Activated CD8-positive, alpha-beta T cell treated with anti-CD3 and anti-CD28 coated beads, Interleukin-2, amount 10 ng/mL, durations not matched to agents 7 days and 5 days (primary cell): ENCODE measurements around the gene PERP. TPM values are rescaled to one million over a fixed set of nuclear protein-coding genes. Genes with fewer than 3 reads are reported as not detected.
"Not testable (repeated sequence)": the region's sequence is repeated elsewhere in the genome, so short reads cannot be mapped to it uniquely, and the experiment has no call there.

Experiments
- ATAC-seq: fragments of 150-1000 bp; cut with Tn5 transposase; one replicate; pipeline ENCODE4 v1.10.0; 2021; ENCODE audit warnings: moderate library complexity
- CTCF ChIA-PET: fragments of 350-600 bp; sonication (Branson Sonifier 250); formaldehyde crosslinking; loops from one replicate; lab custom pipeline; 2021; ENCODE audit warnings: antibody characterized with exemption; lab: Charles Lee
- POLR2A ChIA-PET: fragments of 350-600 bp; sonication (Branson Sonifier 250); formaldehyde crosslinking; loops from one replicate; lab custom pipeline; 2021; ENCODE audit warnings: antibody characterized with exemption; lab: Charles Lee
- DNase-seq: peaks from one replicate; pipeline ENCODE4 v3.0.0-alpha.2; 2020
- H3K27ac Mint-ChIP-seq: one replicate; pipeline ENCODE4 v1.8.0; 2021; ENCODE audit warnings: mild to moderate bottlenecking, mixed read lengths
- H3K27me3 Mint-ChIP-seq: one replicate; pipeline ENCODE4 v1.8.0; 2021; ENCODE audit warnings: low read depth, mixed read lengths
- H3K36me3 Mint-ChIP-seq: one replicate; pipeline ENCODE4 v1.8.0; 2021; ENCODE audit warnings: low read depth, mixed read lengths
- H3K4me1 Mint-ChIP-seq: one replicate; pipeline ENCODE4 v1.8.0; 2021; ENCODE audit warnings: low read depth, mixed read lengths
- H3K4me3 Mint-ChIP-seq: one replicate; pipeline ENCODE4 v1.8.0; 2021; ENCODE audit warnings: mild to moderate bottlenecking, mixed read lengths
- H3K9me3 Mint-ChIP-seq: one replicate; pipeline ENCODE4 v1.8.0; 2022; ENCODE audit warnings: mixed read lengths; ENCODE audit not compliant: insufficient read depth
- total RNA-seq, 2 experiments: library from RNA; stranded (reverse); gene quantifications; one replicate each; pipeline ENCODE4 v1.2.3, GENCODE V29; 2021

PERP gene
- total RNA-seq, 2 experiments from 2014 or later, result 3.8 to 3.9 TPM

GRCh38 chr6:138086573-138087196 lies 20.5 kb downstream of the PERP start:
- CTCF ChIA-PET, result interaction anchor here (0.7 to 1.0 kb wide), 3 partner anchors 80 to 445 kb away, joined by 3 to 4 read pairs (median 4); no protein-coding TSS in a partner anchor
- ATAC-seq, result no peak
- peaks cover 37% of the 10 kb centered on the region for H3K27me3 Mint-ChIP-seq

GRCh38 chr6:138085839-138086222 lies 21.4 kb downstream of the PERP start:
- Mint-ChIP-seq H3K4me3 (no peak overlapping the region), H3K36me3 (no peaks in the 10 kb centered on the region), H3K4me1 (no peaks in the 10 kb centered on the region), H3K27ac (no peak overlapping the region), H3K9me3 (no peaks in the 10 kb centered on the region), H3K27me3 (peaks cover 39% of the 10 kb centered on the region)
- DNase-seq (no peak), ATAC-seq (no peak)
- ChIA-PET CTCF (no interaction called here), POLR2A (no interaction called here)

More at GRCh38 chr6:138086573-138087196, 20.5 kb downstream of the PERP start:
- no peaks in the 10 kb centered on the region for H3K4me1 Mint-ChIP-seq
- H3K4me3 Mint-ChIP-seq, result no peak overlapping the region
- H3K27ac Mint-ChIP-seq, result no peak overlapping the region
- POLR2A ChIA-PET, result interaction anchor here (0.7 kb wide), 1 partner anchor 807 kb away, joined by 3 read pairs; no protein-coding TSS in a partner anchor
- DNase-seq, result no peak
- H3K9me3 Mint-ChIP-seq, result no peaks in the 10 kb centered on the region
- no peaks in the 10 kb centered on the region for H3K36me3 Mint-ChIP-seq

GRCh38 chr6:138084904-138085838 lies 22.0 kb downstream of the PERP start:
- H3K27me3 Mint-ChIP-seq, result peaks cover 42% of the 10 kb centered on the region
- H3K27ac Mint-ChIP-seq, result no peak overlapping the region
- DNase-seq (no peak), ATAC-seq (no peak)
- no peaks in the 10 kb centered on the region for H3K36me3 Mint-ChIP-seq
- ChIA-PET POLR2A (no interaction called here), CTCF (interaction anchor here (1.1 kb wide), 1 partner anchor 31 kb away, joined by 7 read pairs; no protein-coding TSS in a partner anchor)
- no peaks in the 10 kb centered on the region for H3K9me3 Mint-ChIP-seq
- no peaks in the 10 kb centered on the region for H3K4me1 Mint-ChIP-seq
- H3K4me3 Mint-ChIP-seq, result no peak overlapping the region

- H3K36me3 Mint-ChIP-seq, result no peaks in the 10 kb centered on the region
- CTCF ChIA-PET, result interaction anchor here (1.7 kb wide), 1 partner anchor 75 kb away, joined by 4 read pairs; no protein-coding TSS in a partner anchor
- H3K9me3 Mint-ChIP-seq, result no peaks in the 10 kb centered on the region
- no peak overlapping the region for H3K4me3 Mint-ChIP-seq
- peaks cover 52% of the 10 kb centered on the region for H3K27me3 Mint-ChIP-seq
- no peaks in the 10 kb centered on the region for H3K4me1 Mint-ChIP-seq
- DNase-seq (no peak), ATAC-seq (no peak)
- no peak overlapping the region for H3K27ac Mint-ChIP-seq
- POLR2A ChIA-PET, result no interaction called here
These were observed 25.0 kb downstream of the PERP start for GRCh38 chr6:138082232-138082631.

- H3K9me3 Mint-ChIP-seq, H3K4me3 Mint-ChIP-seq, ATAC-seq, CTCF ChIA-PET, H3K36me3 Mint-ChIP-seq, H3K27ac Mint-ChIP-seq, H3K4me1 Mint-ChIP-seq, POLR2A ChIA-PET, DNase-seq: not testable (repeated sequence)
- H3K27me3 Mint-ChIP-seq, result peaks cover 49% of the 10 kb centered on the region
These were observed 27.7 kb downstream of the PERP start for GRCh38 chr6:138079556-138079955.

- Mint-ChIP-seq H3K27ac (no peak overlapping the region), H3K27me3 (peaks cover 40% of the 10 kb centered on the region), H3K9me3 (no peaks in the 10 kb centered on the region), H3K4me1 (no peaks in the 10 kb centered on the region), H3K36me3 (no peaks in the 10 kb centered on the region), H3K4me3 (no peak overlapping the region)
- DNase-seq, result no peak
- ChIA-PET POLR2A (no interaction called here), CTCF (no interaction called here)
- ATAC-seq, result no peak
These were observed 28.7 kb downstream of the PERP start for GRCh38 chr6:138078491-138078890.

GRCh38 chr6:138073264-138073663 lies 34.0 kb downstream of the PERP start:
- no peak for ATAC-seq
- no peaks in the 10 kb centered on the region for H3K9me3 Mint-ChIP-seq
- ChIA-PET POLR2A (no interaction called here), CTCF (interaction anchor here (0.6 to 1.4 kb wide), 4 partner anchors 10 to 330 kb away, joined by 3 to 5 read pairs (median 3); no protein-coding TSS in a partner anchor)
- no peak overlapping the region for H3K27ac Mint-ChIP-seq
- no peaks in the 10 kb centered on the region for H3K36me3 Mint-ChIP-seq
- peaks cover 17% of the 10 kb centered on the region for H3K27me3 Mint-ChIP-seq
- no peaks in the 10 kb centered on the region for H3K4me1 Mint-ChIP-seq
- H3K4me3 Mint-ChIP-seq, result no peak overlapping the region
- DNase-seq, result no peak

- Mint-ChIP-seq H3K36me3 (no peaks in the 10 kb centered on the region), H3K27ac (no peak overlapping the region), H3K4me3 (no peak overlapping the region), H3K27me3 (peaks cover 8% of the 10 kb centered on the region), H3K9me3 (no peaks in the 10 kb centered on the region), H3K4me1 (no peaks in the 10 kb centered on the region)
- POLR2A ChIA-PET, result no interaction called here
- DNase-seq, result no peak
- CTCF ChIA-PET, result interaction anchor here (0.6 kb wide), 1 partner anchor 822 kb away, joined by 3 read pairs; no protein-coding TSS in a partner anchor
- no peak for ATAC-seq
These were observed 43.5 kb downstream of the PERP start for GRCh38 chr6:138063726-138064125.

GRCh38 chr6:138054982-138055381 lies 52.2 kb downstream of the PERP start:
- Mint-ChIP-seq H3K27me3 (peaks cover 20% of the 10 kb centered on the region), H3K9me3 (peaks cover 11% of the 10 kb centered on the region), H3K27ac (no peak overlapping the region), H3K4me1 (no peaks in the 10 kb centered on the region), H3K4me3 (no peak overlapping the region), H3K36me3 (no peaks in the 10 kb centered on the region)
- ChIA-PET CTCF (interaction anchor here (1.0 kb wide), 1 partner anchor 52 kb away, joined by 3 read pairs; no protein-coding TSS in a partner anchor), POLR2A (no interaction called here)
- DNase-seq, result no peak
- ATAC-seq, result no peak

- no peak for ATAC-seq
- Mint-ChIP-seq H3K9me3 (peaks cover 11% of the 10 kb centered on the region), H3K4me1 (no peaks in the 10 kb centered on the region), H3K27me3 (peaks cover 19% of the 10 kb centered on the region), H3K27ac (no peak overlapping the region), H3K36me3 (no peaks in the 10 kb centered on the region), H3K4me3 (no peak overlapping the region)
- POLR2A ChIA-PET, result no interaction called here
- DNase-seq, result no peak
- CTCF ChIA-PET, result no interaction called here
These were observed 54.4 kb downstream of the PERP start for GRCh38 chr6:138052783-138053182.

- ATAC-seq (no peak), DNase-seq (no peak)
- Mint-ChIP-seq H3K4me3 (no peak overlapping the region), H3K4me1 (no peaks in the 10 kb centered on the region), H3K27ac (no peak overlapping the region), H3K27me3 (peaks cover 19% of the 10 kb centered on the region), H3K36me3 (no peaks in the 10 kb centered on the region), H3K9me3 (no peaks in the 10 kb centered on the region)
- ChIA-PET POLR2A (no interaction called here), CTCF (no interaction called here)
These were observed 62.2 kb downstream of the PERP start for GRCh38 chr6:138044972-138045371.

GRCh38 chr6:138044458-138044857 lies 62.8 kb downstream of the PERP start:
- CTCF ChIA-PET, result no interaction called here
- no peak for DNase-seq
- POLR2A ChIA-PET, result no interaction called here
- Mint-ChIP-seq H3K27ac (no peak overlapping the region), H3K4me3 (no peak overlapping the region), H3K9me3 (no peaks in the 10 kb centered on the region), H3K36me3 (no peaks in the 10 kb centered on the region), H3K4me1 (no peaks in the 10 kb centered on the region), H3K27me3 (peaks cover 19% of the 10 kb centered on the region)
- ATAC-seq, result no peak
